HG03378 (cell line): ENCODE measurements around the gene LRRC75A.
A peak's percentile ranks its signal among the peaks of the same experiment; 100 is the strongest.

Source experiments
- ATAC-seq: cut with Tn5 transposase; IDR thresholded peaks from one replicate; pipeline ENCODE4 v1.9.1; 2021; ENCODE audit warnings: mild to moderate bottlenecking, moderate library complexity; ENCODE audit not compliant: unreplicated experiment

Gene LRRC75A

DNA sequence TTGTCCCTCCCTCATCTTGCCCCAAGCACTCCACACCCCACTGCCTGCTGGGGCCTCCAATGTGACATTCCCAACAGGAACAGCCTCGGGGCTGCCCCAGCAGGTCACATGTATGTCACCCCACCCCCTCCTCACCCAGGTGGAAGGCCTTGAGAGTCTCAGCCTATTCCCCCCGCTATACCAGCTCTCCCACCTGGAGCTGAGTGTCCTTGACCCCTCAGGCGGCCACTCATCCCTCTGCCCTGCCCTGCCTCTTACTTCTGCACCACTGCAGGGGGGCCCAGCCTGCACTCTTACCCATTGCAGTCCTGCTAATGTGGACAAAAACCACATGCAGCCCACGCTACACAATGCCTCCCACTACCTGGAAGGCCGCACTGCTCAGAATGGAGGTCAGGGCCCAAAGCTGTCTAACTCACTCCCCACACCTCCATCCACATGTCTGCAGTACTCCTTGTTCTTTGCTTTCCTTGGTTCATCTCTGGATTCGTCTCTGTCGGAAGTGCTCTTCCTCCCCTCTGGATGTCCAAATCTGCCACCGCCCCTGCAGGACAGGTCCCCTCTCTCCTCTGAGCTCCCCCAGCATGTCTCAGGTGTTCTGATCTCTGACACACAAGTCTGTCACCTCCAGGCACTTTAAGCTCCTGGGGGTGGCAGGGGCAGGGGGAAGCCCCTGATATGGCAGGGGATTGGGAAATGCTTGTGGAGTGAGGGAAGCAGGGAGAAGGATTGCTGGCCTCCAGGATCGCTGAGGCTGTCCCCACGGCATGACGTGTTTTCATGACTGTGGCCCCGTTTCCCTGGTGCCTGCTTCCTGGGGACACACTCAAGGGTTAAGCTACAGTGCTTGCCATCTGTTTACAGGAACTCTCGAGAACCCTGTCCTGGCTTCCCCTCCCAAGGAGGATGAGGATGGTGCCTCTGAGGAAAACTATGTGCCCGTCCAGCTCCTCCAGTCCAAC, 55.8 kb downstream of the LRRC75A start:
- ATAC-seq: no peak

DNA sequence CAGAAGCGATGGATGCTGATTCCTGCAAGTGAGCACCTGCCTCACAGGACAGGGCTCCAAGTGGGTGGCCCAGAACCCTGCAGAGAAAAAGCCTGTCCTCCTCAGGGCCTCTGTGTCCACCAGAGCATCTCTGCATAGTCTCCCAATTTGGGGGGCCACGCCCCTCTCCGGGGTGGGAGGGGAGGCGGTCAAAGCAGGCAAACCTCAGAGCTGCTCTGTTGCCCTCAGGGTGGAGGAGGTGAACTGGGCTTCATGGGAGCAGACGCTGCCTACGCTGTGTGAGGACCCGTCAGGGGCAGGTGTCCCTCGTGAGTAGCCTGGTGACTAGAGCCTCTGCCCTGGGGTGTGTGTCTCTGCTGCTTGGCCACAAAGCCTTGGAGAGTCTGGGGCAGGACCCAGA, 57.3 kb downstream of the LRRC75A start:
- ATAC-seq: no peak

DNA sequence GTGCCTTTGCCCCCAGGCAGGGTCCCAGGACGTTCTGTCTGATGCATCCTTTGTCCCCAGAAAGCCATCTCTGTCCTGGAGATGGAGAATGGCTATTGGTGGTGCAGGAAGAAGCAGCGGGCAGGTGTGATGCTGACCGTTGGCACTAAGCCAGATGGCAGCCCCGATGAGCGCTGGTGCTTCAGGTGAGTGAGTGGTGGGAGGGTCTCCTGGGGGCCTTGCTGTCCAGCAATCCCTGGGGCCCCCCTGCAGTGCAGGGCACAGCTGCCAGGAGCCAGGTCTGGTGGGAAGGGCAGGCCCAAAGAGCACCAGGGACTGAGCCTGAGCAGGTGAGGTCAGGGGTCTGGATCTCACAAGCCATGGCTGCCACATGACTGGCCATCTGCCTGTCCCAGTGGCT, 58.5 kb downstream of the LRRC75A start:
- ATAC-seq: no peak

DNA sequence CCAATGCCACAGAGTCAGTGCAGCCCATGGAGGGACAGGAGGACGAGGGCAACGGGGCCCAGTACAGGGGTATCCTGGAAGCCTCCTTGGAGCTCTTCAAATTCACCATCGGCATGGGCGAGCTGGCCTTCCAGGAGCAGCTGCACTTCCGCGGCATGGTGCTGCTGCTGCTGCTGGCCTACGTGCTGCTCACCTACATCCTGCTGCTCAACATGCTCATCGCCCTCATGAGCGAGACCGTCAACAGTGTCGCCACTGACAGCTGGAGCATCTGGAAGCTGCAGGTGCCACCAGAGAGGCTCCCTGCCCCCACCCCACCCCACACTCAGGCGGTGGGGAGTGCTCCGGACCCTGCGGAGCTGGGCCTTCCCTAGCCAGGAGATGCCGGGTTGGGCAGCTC, 60.0 kb downstream of the LRRC75A start:
- ATAC-seq: no peak

DNA sequence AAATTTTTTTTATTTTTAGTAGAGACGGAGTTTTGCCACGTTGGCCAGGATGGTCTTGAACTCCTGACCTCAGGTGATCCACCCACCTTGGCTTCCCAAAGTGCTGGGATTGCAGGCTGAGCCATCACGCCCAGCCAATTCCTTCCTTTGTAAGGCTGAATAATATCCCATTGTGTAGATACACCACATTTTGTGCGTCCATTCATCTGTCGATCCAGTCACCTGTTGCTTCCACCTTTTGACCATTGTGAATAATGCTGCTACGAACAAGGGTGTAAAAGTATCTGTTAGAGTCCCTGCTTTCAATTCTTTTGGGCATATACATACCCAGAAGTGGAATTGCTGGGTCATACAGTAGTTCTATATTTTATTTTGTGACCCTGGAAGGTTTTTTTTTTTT, 61.3 kb downstream of the LRRC75A start:
- no peak for ATAC-seq

DNA sequence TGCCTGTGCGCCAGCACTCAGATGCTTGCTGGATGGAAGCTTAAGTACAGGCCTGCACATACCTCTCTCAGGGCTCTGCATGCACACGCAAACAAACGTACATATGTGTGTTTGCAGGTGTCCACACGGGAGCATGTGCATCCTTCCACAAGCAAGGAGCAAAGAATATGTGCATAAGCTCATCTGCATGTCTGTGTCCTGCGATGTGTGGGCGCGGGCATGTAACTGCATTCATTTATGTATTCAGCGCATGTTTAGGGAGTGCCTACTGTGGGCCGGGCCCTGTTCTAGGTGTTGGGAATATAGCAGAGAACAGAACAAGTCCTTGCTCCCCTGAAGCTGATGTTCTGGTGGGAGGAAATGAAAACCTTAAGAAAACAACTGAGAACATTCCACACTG, 62.9 kb downstream of the LRRC75A start:
- no peak for ATAC-seq

DNA sequence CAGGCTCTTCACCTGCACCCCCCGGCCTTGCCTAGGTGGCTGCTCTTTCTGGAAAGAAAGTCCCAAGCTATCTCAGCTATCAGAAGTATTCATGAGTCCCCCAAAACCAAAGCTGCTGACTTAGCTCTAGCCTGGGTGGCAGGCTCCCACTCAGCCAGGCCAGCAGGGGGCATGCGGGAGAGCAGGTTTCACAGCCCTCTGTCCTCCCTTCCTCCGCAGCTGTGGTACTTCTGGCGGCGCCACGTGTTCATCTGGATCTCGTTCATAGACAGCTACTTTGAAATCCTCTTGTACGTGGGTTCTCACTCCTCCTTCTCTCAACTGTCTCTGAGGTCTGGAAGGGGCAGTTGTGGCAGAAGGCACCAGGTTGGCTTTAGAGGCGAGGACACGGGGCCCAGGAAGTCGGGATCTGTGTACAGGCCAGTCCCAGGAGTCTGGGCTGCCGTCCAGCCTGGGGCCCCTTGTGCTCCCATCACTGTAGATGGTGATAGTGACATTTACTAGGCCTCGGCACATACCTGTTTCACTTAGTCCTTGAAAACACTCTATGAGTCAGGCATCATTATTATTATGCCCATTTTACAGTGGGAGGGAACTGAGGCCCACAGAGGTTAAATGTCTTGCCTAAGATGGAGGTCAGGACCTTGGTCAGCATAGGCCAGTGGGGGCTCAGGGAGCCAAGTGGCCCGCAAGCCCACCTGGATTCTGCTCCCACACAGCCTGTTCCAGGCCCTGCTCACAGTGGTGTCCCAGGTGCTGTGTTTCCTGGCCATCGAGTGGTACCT, 63.7 kb downstream of the LRRC75A start:
- no peak for ATAC-seq

DNA sequence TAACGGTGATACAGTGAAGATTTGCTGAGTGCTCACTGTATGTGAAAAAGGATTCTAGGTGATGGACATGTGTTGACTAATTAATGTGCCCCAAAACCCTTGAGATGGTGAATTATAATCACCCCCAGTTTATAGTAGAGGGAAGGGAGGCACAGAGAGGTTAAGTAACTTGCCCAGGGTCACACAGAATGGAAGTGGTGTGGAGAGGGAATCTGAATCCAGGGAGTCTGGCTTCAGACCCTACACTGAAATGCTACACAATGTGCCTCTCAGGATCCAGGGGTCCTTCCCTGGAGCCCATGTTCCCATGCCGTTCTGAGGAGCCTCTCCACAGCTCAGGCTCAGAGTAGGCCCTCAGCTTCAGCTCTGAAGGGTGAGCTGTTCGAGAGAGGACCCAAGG, 65.0 kb downstream of the LRRC75A start:
- ATAC-seq: no peak

DNA sequence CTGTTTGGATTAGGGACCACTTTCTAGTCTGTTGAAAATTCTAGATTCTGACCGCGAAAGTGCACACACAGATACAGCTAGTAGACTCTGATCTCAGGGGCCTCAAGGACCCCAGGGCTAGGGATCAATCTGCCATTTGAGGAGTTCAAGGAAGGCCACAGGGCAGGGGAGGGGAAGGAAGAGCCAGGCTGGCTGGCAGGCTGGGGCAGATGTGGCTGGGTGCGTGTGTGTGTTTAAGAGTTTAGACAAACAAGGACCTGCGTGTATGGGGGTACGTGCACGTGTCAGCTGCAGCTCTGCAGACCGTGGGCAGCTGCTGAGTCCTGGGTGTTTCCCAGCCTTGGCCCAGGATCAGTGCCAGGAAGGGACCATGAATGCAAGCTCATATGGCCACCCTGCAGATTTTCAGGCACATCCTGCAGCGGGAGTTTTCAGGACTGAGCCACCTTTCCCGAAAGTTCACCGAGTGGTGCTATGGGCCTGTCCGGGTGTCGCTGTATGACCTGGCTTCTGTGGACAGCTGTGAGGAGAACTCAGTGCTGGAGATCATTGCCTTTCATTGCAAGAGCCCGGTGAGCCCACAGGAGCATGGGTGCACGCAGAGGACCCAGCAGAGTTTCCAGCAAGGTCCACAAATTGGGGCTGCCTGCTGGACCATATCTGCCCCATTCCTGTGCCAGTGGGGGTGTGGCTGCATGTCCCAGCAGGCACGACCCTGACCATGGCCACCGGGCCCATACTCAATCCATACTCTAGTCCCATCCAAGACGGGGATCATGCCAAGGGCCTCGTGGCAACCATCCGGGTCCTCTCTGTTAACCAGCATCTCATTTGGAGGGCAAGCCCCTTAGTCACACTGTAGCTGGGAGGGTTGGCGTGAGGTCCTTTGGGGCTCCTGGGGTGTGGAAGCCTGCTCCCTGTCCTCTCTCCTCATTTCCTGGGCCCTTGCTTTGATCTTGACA, 66.0 kb downstream of the LRRC75A start:
- ATAC-seq: no peak

DNA sequence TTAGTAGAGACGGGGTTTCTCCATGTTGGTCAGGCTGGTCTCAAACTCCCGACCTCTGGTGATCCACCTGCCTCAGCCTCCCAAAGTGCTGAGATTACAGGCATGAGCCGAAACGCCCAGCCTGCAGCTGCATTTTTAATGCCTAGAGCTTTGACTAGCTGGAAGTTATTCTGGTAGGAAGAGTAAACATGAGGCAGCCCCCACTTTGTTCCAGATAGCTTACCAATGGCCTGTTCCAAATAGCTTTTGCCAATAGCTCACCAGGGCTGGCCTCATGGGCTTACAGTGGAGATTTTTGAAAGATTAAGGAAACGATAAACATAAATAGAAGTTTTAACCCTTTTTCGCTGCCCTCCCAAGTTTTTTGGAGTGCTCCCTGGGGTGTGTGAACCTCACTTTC, 66.8 kb downstream of the LRRC75A start:
- no peak for ATAC-seq

DNA sequence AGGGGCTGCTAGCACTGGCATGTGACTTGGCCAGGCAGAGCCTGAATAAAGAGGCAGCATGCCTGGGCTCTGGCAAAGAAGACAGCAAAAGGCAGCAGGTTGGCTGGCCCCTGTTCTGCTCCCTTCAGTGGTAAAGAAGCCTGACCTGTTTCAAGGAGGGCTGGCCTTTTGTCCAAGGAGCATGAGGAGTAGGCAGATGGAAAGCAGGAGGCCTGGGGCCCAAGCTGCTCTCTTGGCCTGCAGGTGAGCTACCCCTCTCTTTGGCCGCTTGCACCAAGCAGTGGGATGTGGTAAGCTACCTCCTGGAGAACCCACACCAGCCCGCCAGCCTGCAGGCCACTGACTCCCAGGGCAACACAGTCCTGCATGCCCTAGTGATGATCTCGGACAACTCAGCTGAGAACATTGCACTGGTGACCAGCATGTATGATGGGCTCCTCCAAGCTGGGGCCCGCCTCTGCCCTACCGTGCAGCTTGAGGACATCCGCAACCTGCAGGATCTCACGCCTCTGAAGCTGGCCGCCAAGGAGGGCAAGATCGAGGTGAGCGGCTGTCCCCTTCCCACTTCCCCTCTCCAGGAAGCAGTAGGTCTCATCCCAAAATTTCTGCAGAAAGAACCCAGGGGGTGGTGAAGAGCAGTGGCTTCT, 68.6 kb downstream of the LRRC75A start:
- ATAC-seq: no peak

DNA sequence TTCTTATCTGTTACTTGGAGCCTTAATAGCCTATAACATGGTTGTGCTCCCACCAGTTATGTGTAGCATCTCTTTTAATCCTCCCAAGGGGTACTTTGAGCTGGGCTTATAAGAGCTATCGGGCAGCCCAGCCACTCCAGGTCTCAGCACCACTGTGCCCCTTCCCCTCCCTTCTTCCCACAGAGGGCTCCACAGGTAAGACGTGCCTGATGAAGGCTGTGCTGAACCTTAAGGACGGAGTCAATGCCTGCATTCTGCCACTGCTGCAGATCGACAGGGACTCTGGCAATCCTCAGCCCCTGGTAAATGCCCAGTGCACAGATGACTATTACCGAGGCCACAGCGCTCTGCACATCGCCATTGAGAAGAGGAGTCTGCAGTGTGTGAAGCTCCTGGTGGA, 69.6 kb downstream of the LRRC75A start:
- no peak for ATAC-seq

DNA sequence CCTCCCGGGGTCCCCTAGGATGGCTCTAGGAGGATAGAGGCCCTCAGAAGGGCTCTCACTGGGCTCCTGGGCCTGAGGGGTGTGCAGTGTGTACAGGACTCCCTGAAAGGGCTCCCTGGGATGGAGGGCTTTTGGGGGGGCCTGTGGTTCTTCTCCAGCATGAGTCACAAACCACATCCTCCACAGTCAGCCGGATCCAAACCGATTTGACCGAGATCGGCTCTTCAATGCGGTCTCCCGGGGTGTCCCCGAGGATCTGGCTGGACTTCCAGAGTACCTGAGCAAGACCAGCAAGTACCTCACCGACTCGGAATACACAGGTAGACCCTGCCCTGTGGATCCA, 72.1 kb downstream of the LRRC75A start:
- peak; percentile 3 for ATAC-seq

DNA sequence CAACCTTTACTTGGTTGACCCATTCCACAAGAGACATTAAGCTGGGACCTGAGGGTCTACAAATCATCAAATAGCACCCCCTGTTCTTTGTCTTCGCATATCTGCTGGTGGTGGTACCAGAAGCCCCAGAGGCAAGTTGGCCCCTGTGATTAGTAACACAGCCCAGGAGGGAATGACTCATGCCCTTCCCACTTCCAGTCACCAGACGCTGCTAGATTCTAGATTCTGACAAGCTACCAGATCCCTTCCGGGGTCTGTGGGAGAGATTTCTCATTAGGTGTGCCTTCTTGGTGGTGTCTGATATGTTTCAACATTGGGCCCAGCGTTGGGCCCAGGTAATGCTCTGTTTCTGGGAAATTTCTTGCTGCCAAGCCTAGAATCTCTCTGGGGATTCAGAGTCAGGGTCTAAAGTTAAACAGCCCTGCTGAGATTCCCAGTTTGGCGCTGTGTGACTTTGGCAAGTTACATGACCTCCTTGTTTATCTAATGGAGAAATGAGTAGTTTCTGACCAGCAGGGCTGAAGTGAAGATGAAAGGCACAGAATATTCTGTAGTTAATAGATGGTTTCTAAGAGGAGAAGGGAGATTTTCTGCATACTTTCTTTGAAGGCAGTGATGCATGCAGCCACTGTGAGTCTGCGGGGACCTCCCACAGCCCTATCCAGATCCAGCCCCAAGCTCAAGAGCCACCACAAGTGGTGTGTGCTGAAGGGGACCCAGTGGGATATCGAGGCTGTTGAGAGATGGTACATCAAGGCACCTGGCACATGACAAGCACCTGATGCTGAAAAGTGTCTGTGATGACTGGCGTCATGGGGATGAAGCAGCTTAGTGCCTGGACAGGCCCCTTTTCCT, 72.7 kb downstream of the LRRC75A start:
- ATAC-seq: peak; percentile 48

DNA sequence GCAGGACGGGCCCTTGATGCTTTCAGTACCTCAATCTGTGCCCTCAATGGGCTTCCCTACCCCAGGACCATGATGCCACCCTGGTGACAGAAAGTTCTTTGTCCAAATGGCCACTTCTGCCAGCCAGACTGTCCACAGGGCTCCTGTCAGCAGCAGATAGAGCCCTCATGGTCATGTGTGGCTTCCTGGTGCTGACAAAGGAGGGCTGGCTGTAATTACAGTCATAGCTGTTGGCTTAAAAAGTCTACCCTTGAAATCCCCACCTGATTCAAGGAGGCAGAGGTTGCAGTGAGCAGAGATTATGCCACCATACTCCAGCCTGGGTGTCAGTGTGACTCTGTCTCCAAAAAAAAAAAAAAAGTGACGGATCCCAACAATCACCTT, 73.3 kb downstream of the LRRC75A start:
- ATAC-seq: no peak

DNA sequence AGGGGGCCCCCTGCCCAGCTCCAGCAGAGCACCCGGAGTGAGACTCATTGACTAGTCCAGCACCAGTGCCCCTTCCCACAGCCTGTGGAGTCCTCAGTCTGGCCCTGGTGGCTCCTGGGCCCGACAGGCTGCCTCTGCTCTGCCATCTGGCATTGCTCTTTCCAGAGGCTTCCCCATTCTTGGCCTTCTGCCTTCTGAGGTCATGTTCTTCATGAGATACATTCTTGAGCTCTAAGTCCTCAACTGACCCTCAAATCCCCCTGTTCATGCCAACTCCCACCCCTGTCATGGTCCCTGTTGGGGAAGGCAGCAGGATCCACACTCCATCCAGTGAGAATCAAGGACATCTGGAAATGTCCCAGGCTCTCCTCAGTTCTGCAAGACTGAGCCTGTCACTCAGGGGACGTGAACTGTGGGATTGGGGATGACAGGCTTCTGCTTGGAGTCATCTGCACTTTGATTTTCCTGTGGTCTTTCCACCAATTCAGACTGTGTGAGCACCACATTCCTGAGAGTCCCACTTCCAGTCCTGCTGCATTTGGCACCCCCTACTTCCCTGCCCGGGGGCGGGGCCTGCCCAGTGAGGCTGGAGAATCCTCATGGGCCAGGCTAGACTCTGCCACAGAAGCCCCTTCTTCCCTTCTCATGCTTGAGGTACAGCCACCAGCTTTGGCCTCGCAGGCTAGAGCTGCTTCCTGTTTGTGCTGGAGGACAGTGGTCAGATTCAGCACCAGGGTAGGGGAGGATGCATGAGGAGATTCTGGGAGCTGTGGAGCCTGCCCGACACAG, 73.9 kb downstream of the LRRC75A start:
- no peak for ATAC-seq

DNA sequence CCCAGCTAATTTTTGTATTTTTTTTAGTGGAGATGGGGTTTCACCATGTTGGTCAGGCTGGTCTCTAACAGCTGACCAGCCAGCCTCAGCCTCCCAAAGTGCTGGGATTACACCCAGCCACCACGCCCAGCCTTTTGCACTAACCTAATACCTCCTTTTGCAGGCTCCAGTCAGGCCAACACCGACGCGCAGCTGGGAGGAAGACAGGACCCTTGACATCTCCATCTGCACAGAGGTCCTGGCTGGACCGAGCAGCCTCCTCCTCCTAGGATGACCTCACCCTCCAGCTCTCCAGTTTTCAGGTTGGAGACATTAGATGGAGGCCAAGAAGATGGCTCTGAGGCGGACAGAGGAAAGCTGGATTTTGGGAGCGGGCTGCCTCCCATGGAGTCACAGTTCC, 74.6 kb downstream of the LRRC75A start:
- ATAC-seq: no peak

DNA sequence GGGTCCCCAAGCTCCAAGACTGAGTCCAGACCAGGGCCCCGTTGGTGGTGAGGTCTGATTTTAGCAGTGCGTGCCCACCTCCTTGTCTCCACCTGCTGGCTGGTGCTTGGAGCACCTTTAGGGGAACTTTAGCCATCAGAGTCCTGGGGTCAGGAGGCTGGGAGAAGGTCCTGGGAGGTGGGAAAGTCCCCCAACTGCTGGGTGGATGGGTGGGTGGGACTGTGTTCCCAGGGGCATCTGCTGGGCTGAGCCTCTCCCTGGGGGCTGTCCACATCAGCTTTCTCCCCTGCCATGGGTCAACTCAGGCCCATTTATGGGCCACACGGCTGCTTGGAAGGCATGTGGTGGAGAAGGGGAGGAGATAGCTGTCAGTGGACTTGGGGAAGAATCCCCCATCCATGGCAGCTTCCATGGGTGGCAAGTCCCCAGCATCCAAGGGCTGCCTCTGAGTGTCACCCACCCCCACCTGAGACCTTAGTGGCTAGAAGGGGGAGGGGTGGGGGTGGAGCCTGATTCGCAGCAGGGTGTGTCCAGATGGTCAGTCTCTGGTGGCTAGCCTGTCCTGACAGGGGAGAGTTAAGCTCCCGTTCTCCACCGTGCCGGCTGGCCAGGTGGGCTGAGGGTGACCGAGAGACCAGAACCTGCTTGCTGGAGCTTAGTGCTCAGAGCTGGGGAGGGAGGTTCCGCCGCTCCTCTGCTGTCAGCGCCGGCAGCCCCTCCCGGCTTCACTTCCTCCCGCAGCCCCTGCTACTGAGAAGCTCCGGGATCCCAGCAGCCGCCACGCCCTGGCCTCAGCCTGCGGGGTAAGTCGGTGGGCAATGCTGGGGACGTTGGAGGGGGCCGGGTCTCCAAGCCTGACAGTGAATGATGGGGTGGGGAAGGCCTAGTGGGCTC, 76.7 kb downstream of the LRRC75A start, which contains the start of gene TRPV2:
TSS of gene TRPV2 (plus strand) at position 541 of the 894 bp plus-strand sequence. CDS start 2,098 bp downstream, outside the sequence.
- peak; percentile 36 for ATAC-seq
